ENCODE data around the gene ICA1.

The ICA1 gene

DNA sequence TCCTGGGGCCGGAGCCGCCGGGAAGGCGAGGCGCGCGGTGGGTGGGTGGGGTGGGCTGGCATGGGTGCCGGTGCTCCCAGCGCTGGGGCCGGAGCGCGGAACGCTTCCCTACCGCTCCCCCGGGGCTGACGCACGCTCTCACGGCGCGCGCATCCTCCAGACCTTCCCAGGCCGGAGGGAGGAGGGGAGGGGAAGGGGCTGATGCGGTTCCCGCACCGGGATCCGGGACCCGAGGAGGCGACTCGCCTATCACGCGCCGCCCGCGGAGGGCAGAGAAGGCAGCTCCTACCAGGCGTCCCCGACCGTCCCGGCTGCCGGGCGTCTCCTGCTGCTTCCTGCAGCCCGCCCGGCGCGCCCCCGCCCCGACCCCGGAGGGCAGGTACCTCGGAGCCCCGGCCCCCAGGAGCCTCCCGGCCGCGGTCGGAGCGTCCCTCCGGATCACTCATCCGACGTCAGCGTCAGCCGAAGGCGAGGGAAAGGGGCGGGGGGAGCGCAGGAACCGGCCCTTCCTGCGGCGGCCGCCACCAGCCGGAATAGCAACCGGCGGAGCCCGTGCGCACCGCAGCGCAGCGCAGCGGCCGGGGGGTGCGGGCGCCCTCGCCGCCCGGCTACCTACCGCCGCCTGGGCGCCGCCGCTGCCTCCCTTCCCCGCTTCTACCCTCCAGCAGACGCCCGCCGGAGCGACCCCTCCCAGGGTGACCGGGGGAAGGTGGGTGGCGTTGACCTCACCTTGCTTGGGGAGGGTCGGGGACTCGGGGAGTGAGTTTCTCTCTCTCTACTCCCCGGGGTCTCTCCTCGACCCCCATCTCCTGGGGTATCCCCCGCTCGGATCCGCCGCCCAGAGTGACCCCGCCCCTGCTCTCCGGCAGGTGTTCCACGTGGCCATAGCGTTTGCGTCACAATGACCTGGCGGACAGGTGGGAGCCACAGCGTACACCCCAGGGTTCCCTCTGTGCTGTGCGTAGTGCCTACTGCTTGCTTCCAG, at the start of gene ICA1:
Gene ICA1 (minus strand): TSS at position 457 of the 985 bp plus-strand sequence. CDS start 26,241 bp downstream, outside the sequence.
- no peaks in the 10 kb centered on the region for H3K36me3 ChIP-seq (replicated peaks; ENCODE audit: insufficient read depth, low read length)
- H3K9me3 ChIP-seq (replicated peaks; ENCODE audit: insufficient read depth, low read length): no peaks in the 10 kb centered on the region
- peak; percentile 56 for DNase-seq
- peak within 1 kb of the TSS; percentile 2; the same call in 1 of the 2 replicates for H3K27ac ChIP-seq (ENCODE audit: low read length)
- no peaks in the 10 kb centered on the region for H4K20me1 ChIP-seq (ENCODE audit: insufficient read depth, low read length)
- H3K79me2 ChIP-seq (ENCODE audit: low read length): no peaks in the 10 kb centered on the region
- peak within 1 kb of the TSS; percentile 75 for H3K4me3 ChIP-seq (ENCODE audit: low read length)
- TF ChIP-seq EZH2phosphoT487 (IDR thresholded peaks at IDR 0.05; ENCODE audit: low read length): no peak
- TF ChIP-seq CTCF (IDR thresholded peaks at IDR 0.05; ENCODE audit: low read length): no peak
- no peak for TF ChIP-seq EZH2 (optimal IDR thresholded peaks at IDR 0.05; ENCODE audit: low read depth, low read length)
- no peaks in the 10 kb centered on the region for H3K27me3 ChIP-seq (replicated peaks; ENCODE audit: insufficient read depth, low read length)
- no peaks in the 10 kb centered on the region for H3F3A ChIP-seq (ENCODE audit: insufficient read depth, low read length)
- H2AFZ ChIP-seq (ENCODE audit: low read length): peak within 1 kb of the TSS; percentile 90
- H3K4me1 ChIP-seq (ENCODE audit: low read length): no peaks in the 10 kb centered on the region
- H3K9me2 ChIP-seq (replicated peaks; ENCODE audit: insufficient read depth, low read length): no peaks in the 10 kb centered on the region
- H3K9ac ChIP-seq (ENCODE audit: low read length): peak within 1 kb of the TSS; percentile 55; the same call in 1 of the 2 replicates
- H3K4me2 ChIP-seq (ENCODE audit: low read depth, low read length): peak within 1 kb of the TSS; percentile 80

GRCh38 chr7:8310876-8311275, 48.9 kb upstream of the ICA1 start:
- TF ChIP-seq CTCF (IDR thresholded peaks at IDR 0.05; ENCODE audit: low read length) (no peak), EZH2phosphoT487 (IDR thresholded peaks at IDR 0.05; ENCODE audit: low read length) (no peak)
- no peaks in the 10 kb centered on the region for H3K36me3 ChIP-seq (replicated peaks; ENCODE audit: insufficient read depth, low read length)
- no peak overlapping the region for H3K4me3 ChIP-seq (ENCODE audit: low read length)
- no peaks in the 10 kb centered on the region for H3K27me3 ChIP-seq (replicated peaks; ENCODE audit: insufficient read depth, low read length)
- H3K4me1 ChIP-seq (ENCODE audit: low read length): no peaks in the 10 kb centered on the region
- no peak overlapping the region for H2AFZ ChIP-seq (ENCODE audit: low read length)
- H3K9me3 ChIP-seq (replicated peaks; ENCODE audit: insufficient read depth, low read length): no peaks in the 10 kb centered on the region
- no peak overlapping the region for H3K9ac ChIP-seq (ENCODE audit: low read length)
- H4K20me1 ChIP-seq (ENCODE audit: insufficient read depth, low read length): no peaks in the 10 kb centered on the region
- H3K9me2 ChIP-seq (replicated peaks; ENCODE audit: insufficient read depth, low read length): no peaks in the 10 kb centered on the region
- DNase-seq: no peak
- no peak overlapping the region for H3K4me2 ChIP-seq (ENCODE audit: low read depth, low read length)
- H3K79me2 ChIP-seq (ENCODE audit: low read length): no peaks in the 10 kb centered on the region
- H3F3A ChIP-seq (ENCODE audit: insufficient read depth, low read length): no peaks in the 10 kb centered on the region
- no peak overlapping the region for H3K27ac ChIP-seq (ENCODE audit: low read length)

GRCh38 chr7:8305625-8306388, 43.8 kb upstream of the ICA1 start:
- no peak overlapping the region for H3K4me3 ChIP-seq (ENCODE audit: low read length)
- DNase-seq: no peak

More at GRCh38 chr7:8305625-8306388, 43.8 kb upstream of the ICA1 start:
- Histone ChIP-seq H3K4me1 (ENCODE audit: low read length) (no peaks in the 10 kb centered on the region), H3K9me3 (replicated peaks; ENCODE audit: insufficient read depth, low read length) (no peaks in the 10 kb centered on the region), H3F3A (ENCODE audit: insufficient read depth, low read length) (no peaks in the 10 kb centered on the region), H3K79me2 (ENCODE audit: low read length) (no peaks in the 10 kb centered on the region), H2AFZ (ENCODE audit: low read length) (no peak overlapping the region), H3K27ac (ENCODE audit: low read length) (no peak overlapping the region), H3K27me3 (replicated peaks; ENCODE audit: insufficient read depth, low read length) (no peaks in the 10 kb centered on the region), H3K4me2 (ENCODE audit: low read depth, low read length) (no peak overlapping the region), H4K20me1 (ENCODE audit: insufficient read depth, low read length) (no peaks in the 10 kb centered on the region), H3K9me2 (replicated peaks; ENCODE audit: insufficient read depth, low read length) (no peaks in the 10 kb centered on the region), H3K36me3 (replicated peaks; ENCODE audit: insufficient read depth, low read length) (no peaks in the 10 kb centered on the region), H3K9ac (ENCODE audit: low read length) (no peak overlapping the region)
- TF ChIP-seq EZH2phosphoT487 (IDR thresholded peaks at IDR 0.05; ENCODE audit: low read length): no peak
- TF ChIP-seq EZH2 (optimal IDR thresholded peaks at IDR 0.05; ENCODE audit: low read depth, low read length): no peak
- no peak for TF ChIP-seq CTCF (IDR thresholded peaks at IDR 0.05; ENCODE audit: low read length)
